Fibroblast of skin of right quadriceps (primary cell): Measurements from ENCODE around the gene RHEBL1.

Experiments
- DNase-seq: peaks from one replicate; pipeline ENCODE4 v3.0.0-alpha.2; 2013

Gene RHEBL1

GRCh38 chr12:49018261-49019119 lies 51.3 kb downstream of the RHEBL1 start, which contains the start of gene PRKAG1:
PRKAG1 (minus strand) TSS chr12:49018776; CDS start chr12:49018740, 36 bp downstream.
- peak; percentile 98 for DNase-seq

- peak; percentile 41 for DNase-seq
Measured at GRCh38 chr12:49017891-49018260, 51.9 kb downstream of the RHEBL1 start.

GRCh38 chr12:49015196-49015595 lies 54.6 kb downstream of the RHEBL1 start:
- no peak for DNase-seq
